ENCODE measurements around the gene AKR1A1. TPM values are rescaled to one million over a fixed set of nuclear protein-coding genes. Genes with fewer than 3 reads are reported as not detected.

AKR1A1 gene
- total RNA-seq, 1 donor from 2014 or later = 179 TPM

GRCh38 chr1:45544530-45544929 lies 6.1 kb upstream of the AKR1A1 start:
- no peak for DNase-seq (ENCODE audit: extremely low spot score, unreplicated experiment)
- Mint-ChIP-seq H3K36me3 (no peaks in the 10 kb centered on the region), H3K4me1 (ENCODE audit: unreplicated experiment) (no peaks in the 10 kb centered on the region), H3K27me3 (peaks cover 49% of the 10 kb centered on the region), H3K4me3 (no peak overlapping the region), H3K9me3 (no peaks in the 10 kb centered on the region), H3K27ac (no peak overlapping the region)
- no peak for TF ChIP-seq CTCF (conservative IDR thresholded peaks at IDR 0.05)

DNA sequence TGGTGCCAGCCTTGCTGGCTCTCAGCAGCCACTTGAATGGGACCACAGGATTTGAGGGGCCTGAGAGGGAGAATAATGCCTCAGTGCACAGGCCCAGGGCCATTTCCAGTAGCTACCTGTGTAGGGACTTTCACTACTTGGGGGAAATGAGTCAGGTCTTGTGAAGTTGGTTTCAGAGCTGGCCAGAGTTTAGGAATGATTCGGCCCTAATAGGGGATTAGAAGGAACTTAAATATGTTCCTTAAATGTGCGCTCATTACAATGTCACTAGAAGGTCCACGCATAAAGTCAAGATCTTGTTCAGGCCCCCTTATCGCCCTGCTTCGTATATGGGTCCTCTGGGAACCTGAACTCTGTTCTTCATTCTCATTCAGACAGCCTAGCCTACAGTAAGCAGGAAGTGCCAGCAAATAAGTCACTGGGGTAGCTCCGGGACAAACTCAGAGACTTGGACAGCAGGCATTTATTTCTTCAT lies 5.6 kb upstream of the AKR1A1 start:
- Mint-ChIP-seq H3K36me3 (no peaks in the 10 kb centered on the region), H3K9me3 (no peaks in the 10 kb centered on the region), H3K4me3 (no peak overlapping the region), H3K27me3 (peaks cover 49% of the 10 kb centered on the region), H3K27ac (no peak overlapping the region), H3K4me1 (ENCODE audit: unreplicated experiment) (no peaks in the 10 kb centered on the region)
- TF ChIP-seq CTCF (conservative IDR thresholded peaks at IDR 0.05) = no peak
- no peak for DNase-seq (ENCODE audit: extremely low spot score, unreplicated experiment)

GRCh38 chr1:45545553-45546310 lies 4.9 kb upstream of the AKR1A1 start:
- Mint-ChIP-seq H3K4me1 (ENCODE audit: unreplicated experiment) (peaks cover 3% of the 10 kb centered on the region), H3K9me3 (no peaks in the 10 kb centered on the region), H3K27ac (no peak overlapping the region), H3K4me3 (no peak overlapping the region), H3K36me3 (no peaks in the 10 kb centered on the region), H3K27me3 (peaks cover 43% of the 10 kb centered on the region)
- no peak for DNase-seq (ENCODE audit: extremely low spot score, unreplicated experiment)
- TF ChIP-seq CTCF (conservative IDR thresholded peaks at IDR 0.05) = no peak

DNA sequence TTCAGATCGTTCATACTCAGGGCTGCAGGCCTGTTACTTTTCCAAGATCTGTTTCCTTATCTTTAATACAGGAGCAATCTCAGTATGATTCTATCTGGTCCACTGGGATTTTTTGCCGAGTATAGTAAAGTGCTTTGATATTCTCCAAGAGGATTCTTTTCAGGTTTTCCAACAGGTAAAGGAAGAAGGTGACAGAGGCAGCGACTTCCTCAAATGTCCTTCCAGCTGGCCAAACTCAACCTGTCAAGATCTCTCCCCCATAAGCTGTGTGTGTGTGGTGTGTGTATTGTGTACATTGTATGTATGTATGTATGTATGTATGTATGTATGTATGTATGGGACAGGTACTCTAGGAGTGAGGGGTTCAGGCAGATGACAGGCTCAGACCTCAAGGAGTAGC lies 1.1 kb downstream of the AKR1A1 start:
- H3K27me3 Mint-ChIP-seq = peaks cover 6% of the 10 kb centered on the region

GRCh38 chr1:45552331-45552730 lies 1.7 kb downstream of the AKR1A1 start:
- Mint-ChIP-seq H3K4me3 (peak overlapping the region; percentile 77), H3K27ac (peak overlapping the region; percentile 4), H3K27me3 (peaks cover 3% of the 10 kb centered on the region), H3K4me1 (ENCODE audit: unreplicated experiment) (peaks cover 21% of the 10 kb centered on the region), H3K36me3 (peaks cover 11% of the 10 kb centered on the region), H3K9me3 (no peaks in the 10 kb centered on the region)
- no peak for TF ChIP-seq CTCF (conservative IDR thresholded peaks at IDR 0.05)
- DNase-seq (ENCODE audit: extremely low spot score, unreplicated experiment) = no peak

More for the DNA sequence above, 1.1 kb downstream of the AKR1A1 start:
- peaks cover 11% of the 10 kb centered on the region for H3K36me3 Mint-ChIP-seq
- TF ChIP-seq CTCF (conservative IDR thresholded peaks at IDR 0.05) = no peak
- H3K4me3 Mint-ChIP-seq = peak overlapping the region; percentile 99
- H3K9me3 Mint-ChIP-seq = no peaks in the 10 kb centered on the region
- H3K27ac Mint-ChIP-seq = peak overlapping the region; percentile 95
- no peak for DNase-seq (ENCODE audit: extremely low spot score, unreplicated experiment)
- peaks cover 20% of the 10 kb centered on the region for H3K4me1 Mint-ChIP-seq (ENCODE audit: unreplicated experiment)
